Measurements from ENCODE around the gene LMO1.

GRCh38 chr11:8268530-8269400 is 5.1 kb upstream of the LMO1 start:
- TF ChIP-seq POLR2AphosphoS5 (IDR thresholded peaks at IDR 0.05) (no peak), CTCF (IDR thresholded peaks at IDR 0.05) (no peak), POLR2A (IDR thresholded peaks at IDR 0.05) (no peak)

All from prostate gland (tissue), 2 donors.